ENCODE measurements around the gene TAF11L12.
"Not testable (repeated sequence)": the region's sequence is repeated elsewhere in the genome, so short reads cannot be mapped to it uniquely, and the experiment has no call there.

Gene TAF11L12

GRCh38 chr5:17610092-17610491 is at the start of gene TAF11L12:
TSS of gene TAF11L12 (plus strand) at chr5:17610392.
- not testable (repeated sequence) for H3K4me3 ChIP-seq (ENCODE audit: low read depth in 1 of 2, low read length in 1 of 2); H3K4me1 ChIP-seq (ENCODE audit: control insufficient read depth in 1 of 2, insufficient read depth in 1 of 2, low read depth in 1 of 2, low read length in 1 of 2); H3K36me3 ChIP-seq; H3K27ac ChIP-seq; H3K27me3 ChIP-seq; H3K9me3 ChIP-seq

- not testable (repeated sequence) for H3K27me3 ChIP-seq; H3K4me1 ChIP-seq (ENCODE audit: control insufficient read depth in 1 of 2, insufficient read depth in 1 of 2, low read depth in 1 of 2, low read length in 1 of 2); H3K4me3 ChIP-seq (ENCODE audit: low read depth in 1 of 2, low read length in 1 of 2); H3K27ac ChIP-seq; H3K36me3 ChIP-seq; H3K9me3 ChIP-seq
These were observed 24.5 kb upstream of the TAF11L12 start, which contains the start of gene TAF11L7 for GRCh38 chr5:17585658-17586057. TSS of gene TAF11L7 (minus strand) at chr5:17585758.

- H3K9me3 ChIP-seq, H3K27me3 ChIP-seq, H3K36me3 ChIP-seq: not testable (repeated sequence)
These were observed 19.3 kb upstream of the TAF11L12 start, which contains the start of gene TAF11L8 for GRCh38 chr5:17590860-17591259. TSS of gene TAF11L8 (minus strand) at chr5:17590960.

GRCh38 chr5:17594255-17594654 is 15.9 kb upstream of the TAF11L12 start, which contains the start of gene TAF11L9:
TSS of gene TAF11L9 (minus strand) at chr5:17594394.
- not testable (repeated sequence) for H3K27ac ChIP-seq; H3K9me3 ChIP-seq; H3K27me3 ChIP-seq; H3K36me3 ChIP-seq; H3K4me3 ChIP-seq (ENCODE audit: low read depth in 1 of 2, low read length in 1 of 2); H3K4me1 ChIP-seq (ENCODE audit: control insufficient read depth in 1 of 2, insufficient read depth in 1 of 2, low read depth in 1 of 2, low read length in 1 of 2)

More at GRCh38 chr5:17590860-17591259, 19.3 kb upstream of the TAF11L12 start, which contains the start of gene TAF11L8:
- H3K27ac ChIP-seq; H3K4me1 ChIP-seq (ENCODE audit: control insufficient read depth in 1 of 2, insufficient read depth in 1 of 2, low read depth in 1 of 2, low read length in 1 of 2); H3K4me3 ChIP-seq (ENCODE audit: low read depth in 1 of 2, low read length in 1 of 2): not testable (repeated sequence)

GRCh38 chr5:17597728-17598127 is 12.5 kb upstream of the TAF11L12 start, which contains the start of gene TAF11L10:
TSS of gene TAF11L10 (minus strand) at chr5:17597828.
- not testable (repeated sequence) for H3K4me3 ChIP-seq (ENCODE audit: low read depth in 1 of 2, low read length in 1 of 2)

GRCh38 chr5:17603880-17604279 is 6.3 kb upstream of the TAF11L12 start, which contains the start of gene TAF11L11:
TSS of gene TAF11L11 (plus strand) at chr5:17604183.
- H3K9me3 ChIP-seq; H3K4me1 ChIP-seq (ENCODE audit: control insufficient read depth in 1 of 2, insufficient read depth in 1 of 2, low read depth in 1 of 2, low read length in 1 of 2); H3K4me3 ChIP-seq (ENCODE audit: low read depth in 1 of 2, low read length in 1 of 2); H3K36me3 ChIP-seq; H3K27ac ChIP-seq; H3K27me3 ChIP-seq: not testable (repeated sequence)

More at GRCh38 chr5:17597728-17598127, 12.5 kb upstream of the TAF11L12 start, which contains the start of gene TAF11L10:
- not testable (repeated sequence) for H3K27me3 ChIP-seq; H3K9me3 ChIP-seq; H3K27ac ChIP-seq; H3K4me1 ChIP-seq (ENCODE audit: control insufficient read depth in 1 of 2, insufficient read depth in 1 of 2, low read depth in 1 of 2, low read length in 1 of 2); H3K36me3 ChIP-seq

GRCh38 chr5:17604951-17605350 is 5.2 kb upstream of the TAF11L12 start:
- H3K27me3 ChIP-seq = no peaks in the 10 kb centered on the region
- H3K9me3 ChIP-seq = no peaks in the 10 kb centered on the region
- no peak for TF ChIP-seq CTCF (IDR thresholded peaks at IDR 0.05)
- no peak overlapping the region for H3K4me3 ChIP-seq (ENCODE audit: low read depth in 1 of 2, low read length in 1 of 2)
- no peak overlapping the region for H3K27ac ChIP-seq
- no peaks in the 10 kb centered on the region for H3K36me3 ChIP-seq
- H3K4me1 ChIP-seq (ENCODE audit: control insufficient read depth in 1 of 2, insufficient read depth in 1 of 2, low read depth in 1 of 2, low read length in 1 of 2) = no peaks in the 10 kb centered on the region

GRCh38 chr5:17607461-17607860 is 2.7 kb upstream of the TAF11L12 start:
- not testable (repeated sequence) for H3K9me3 ChIP-seq; H3K4me1 ChIP-seq (ENCODE audit: control insufficient read depth in 1 of 2, insufficient read depth in 1 of 2, low read depth in 1 of 2, low read length in 1 of 2); H3K36me3 ChIP-seq; H3K27ac ChIP-seq; H3K27me3 ChIP-seq; H3K4me3 ChIP-seq (ENCODE audit: low read depth in 1 of 2, low read length in 1 of 2)

- H3K4me3 ChIP-seq (ENCODE audit: low read depth in 1 of 2, low read length in 1 of 2) = no peak overlapping the region
- no peak for TF ChIP-seq CTCF (IDR thresholded peaks at IDR 0.05)
These were observed 4.8 kb downstream of the TAF11L12 start for GRCh38 chr5:17614872-17615605.

More at GRCh38 chr5:17614872-17615605, 4.8 kb downstream of the TAF11L12 start:
- H3K36me3 ChIP-seq = no peaks in the 10 kb centered on the region
- no peaks in the 10 kb centered on the region for H3K4me1 ChIP-seq (ENCODE audit: control insufficient read depth in 1 of 2, insufficient read depth in 1 of 2, low read depth in 1 of 2, low read length in 1 of 2)
- no peaks in the 10 kb centered on the region for H3K27me3 ChIP-seq
- H3K9me3 ChIP-seq = no peaks in the 10 kb centered on the region
- no peak overlapping the region for H3K27ac ChIP-seq
